PC-9 (cell line): ENCODE measurements around the gene S100A9.
"Not testable (repeated sequence)": the region's sequence is repeated elsewhere in the genome, so short reads cannot be mapped to it uniquely, and the experiment has no call there.

ENCODE experiments used
- EZH2 ChIP-seq: fragments of 200-600 bp; sonication (generic); IDR thresholded peaks from 2 replicates; pipeline ENCODE4 v1.8.0; 2017; ENCODE audit warnings: antibody characterized with exemption, low read depth
- TF ChIP-seq, protein P1 (sequence below): fragments of 200-600 bp; sonication (generic); conservative IDR thresholded peaks from 2 replicates; pipeline ENCODE4 v1.6.1; 2017; ENCODE audit warnings: mixed run types, antibody characterized with exemption, mild to moderate bottlenecking, moderate library complexity

DNA sequence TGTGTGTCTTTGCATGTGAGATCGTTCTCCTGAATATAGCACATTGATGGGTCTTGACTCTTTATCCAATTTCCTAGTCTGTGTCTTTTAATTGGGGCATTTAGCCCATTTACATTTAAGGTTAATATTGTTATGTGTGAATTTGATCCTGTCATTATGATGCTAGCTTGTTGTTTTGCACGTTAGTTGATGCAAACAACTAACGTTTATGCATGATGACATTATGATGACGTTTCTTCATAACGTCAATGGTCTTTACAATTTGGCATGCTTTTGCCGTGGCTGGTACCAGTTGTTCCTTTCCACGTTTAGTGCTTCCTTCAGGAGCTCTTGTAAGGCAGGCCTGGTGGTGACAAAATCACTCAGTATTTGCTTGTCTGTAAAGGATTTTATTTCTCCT lies 39.5 kb upstream of the S100A9 start:
- TF ChIP-seq, protein P1, sequence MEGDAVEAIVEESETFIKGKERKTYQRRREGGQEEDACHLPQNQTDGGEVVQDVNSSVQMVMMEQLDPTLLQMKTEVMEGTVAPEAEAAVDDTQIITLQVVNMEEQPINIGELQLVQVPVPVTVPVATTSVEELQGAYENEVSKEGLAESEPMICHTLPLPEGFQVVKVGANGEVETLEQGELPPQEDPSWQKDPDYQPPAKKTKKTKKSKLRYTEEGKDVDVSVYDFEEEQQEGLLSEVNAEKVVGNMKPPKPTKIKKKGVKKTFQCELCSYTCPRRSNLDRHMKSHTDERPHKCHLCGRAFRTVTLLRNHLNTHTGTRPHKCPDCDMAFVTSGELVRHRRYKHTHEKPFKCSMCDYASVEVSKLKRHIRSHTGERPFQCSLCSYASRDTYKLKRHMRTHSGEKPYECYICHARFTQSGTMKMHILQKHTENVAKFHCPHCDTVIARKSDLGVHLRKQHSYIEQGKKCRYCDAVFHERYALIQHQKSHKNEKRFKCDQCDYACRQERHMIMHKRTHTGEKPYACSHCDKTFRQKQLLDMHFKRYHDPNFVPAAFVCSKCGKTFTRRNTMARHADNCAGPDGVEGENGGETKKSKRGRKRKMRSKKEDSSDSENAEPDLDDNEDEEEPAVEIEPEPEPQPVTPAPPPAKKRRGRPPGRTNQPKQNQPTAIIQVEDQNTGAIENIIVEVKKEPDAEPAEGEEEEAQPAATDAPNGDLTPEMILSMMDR = not testable (repeated sequence)
- TF ChIP-seq EZH2 = not testable (repeated sequence)
